ENCODE results near the gene C1orf198. TPM values are rescaled to one million over a fixed set of nuclear protein-coding genes. Genes with fewer than 3 reads are reported as not detected.

C1orf198 gene
- total RNA-seq, 1 experiment from 2014 or later: 22.9 TPM

DNA sequence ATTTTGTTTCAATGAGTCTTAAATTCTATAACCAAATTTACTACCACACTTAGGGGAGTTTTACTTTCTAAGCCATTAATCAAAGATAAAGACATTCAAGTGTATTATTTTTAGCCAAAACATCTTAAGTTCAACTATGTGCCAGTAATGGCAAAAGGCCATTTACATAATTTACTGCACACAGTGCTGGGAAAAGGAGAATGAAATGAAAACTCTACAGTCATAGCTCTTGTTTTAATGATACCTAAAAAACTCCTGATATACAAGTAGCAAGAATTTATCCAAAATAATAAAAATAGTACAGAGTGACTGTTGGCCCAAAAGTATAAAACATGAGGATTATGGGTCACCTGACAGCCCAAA lies 42.4 kb upstream of the C1orf198 start:
- no peaks in the 10 kb centered on the region for H3K9me3 ChIP-seq (ENCODE audit: control insufficient read depth in 1 of 2, insufficient read depth in 1 of 2, low read depth in 1 of 2, low read length in 2 of 2)
- H4K20me1 ChIP-seq (ENCODE audit: insufficient read depth): no peaks in the 10 kb centered on the region
- H3K9ac ChIP-seq (ENCODE audit: low read length): no peak overlapping the region
- ChIA-PET POLR2A (no interaction called here), CTCF (no interaction called here), RAD21 (ENCODE audit: low non-redundant PET in 1 of 2, low total read pairs in 2 of 2, uncharacterized antibody in 2 of 2, unreplicated experiment in 2 of 2) (no interaction called here)
- no peaks in the 10 kb centered on the region for H3K9me2 ChIP-seq (ENCODE audit: insufficient read depth)
- H3K4me3 ChIP-seq (replicated peaks in 1 of 2; ENCODE audit: low read depth in 1 of 2, low read length in 2 of 2): no peak overlapping the region
- TF ChIP-seq EZH2phosphoT487 (IDR thresholded peaks at IDR 0.05; ENCODE audit: borderline replicate concordance) (no peak), EZH2 (IDR thresholded peaks at IDR 0.05) (no peak), ZFX (IDR thresholded peaks at IDR 0.05) (no peak), FOSL1 (IDR thresholded peaks at IDR 0.05; ENCODE audit: low read depth) (no peak), ZNF274 (IDR thresholded peaks at IDR 0.05; ENCODE audit: low read depth, low read length) (no peak), YY1 (IDR thresholded peaks at IDR 0.05; ENCODE audit: extremely low read depth, insufficient replicate concordance, low read depth, low read length) (no peak), SRF (IDR thresholded peaks at IDR 0.05; ENCODE audit: low read depth) (no peak), POLR2A (IDR thresholded peaks at IDR 0.05; ENCODE audit: borderline replicate concordance, extremely low read depth, insufficient read depth, insufficient read length) (no peak), EGR1 (IDR thresholded peaks at IDR 0.05; ENCODE audit: low read depth) (no peak), CEBPB (IDR thresholded peaks at IDR 0.05; ENCODE audit: low read depth) (no peak), RAD21 (IDR thresholded peaks at IDR 0.05; ENCODE audit: low read depth) (no peak), CBX3 (IDR thresholded peaks at IDR 0.05; ENCODE audit: low read depth) (no peak), ELF1 (IDR thresholded peaks at IDR 0.05; ENCODE audit: borderline replicate concordance, low read depth) (no peak), SP1 (IDR thresholded peaks at IDR 0.05; ENCODE audit: low read depth) (no peak), POLR2AphosphoS5 (IDR thresholded peaks at IDR 0.05; ENCODE audit: low read depth, low read length) (no peak), TCF7L2 (IDR thresholded peaks at IDR 0.05; ENCODE audit: borderline replicate concordance, extremely low read depth, insufficient read depth, insufficient read length) (no peak)
- TF ChIP-seq, protein P1, sequence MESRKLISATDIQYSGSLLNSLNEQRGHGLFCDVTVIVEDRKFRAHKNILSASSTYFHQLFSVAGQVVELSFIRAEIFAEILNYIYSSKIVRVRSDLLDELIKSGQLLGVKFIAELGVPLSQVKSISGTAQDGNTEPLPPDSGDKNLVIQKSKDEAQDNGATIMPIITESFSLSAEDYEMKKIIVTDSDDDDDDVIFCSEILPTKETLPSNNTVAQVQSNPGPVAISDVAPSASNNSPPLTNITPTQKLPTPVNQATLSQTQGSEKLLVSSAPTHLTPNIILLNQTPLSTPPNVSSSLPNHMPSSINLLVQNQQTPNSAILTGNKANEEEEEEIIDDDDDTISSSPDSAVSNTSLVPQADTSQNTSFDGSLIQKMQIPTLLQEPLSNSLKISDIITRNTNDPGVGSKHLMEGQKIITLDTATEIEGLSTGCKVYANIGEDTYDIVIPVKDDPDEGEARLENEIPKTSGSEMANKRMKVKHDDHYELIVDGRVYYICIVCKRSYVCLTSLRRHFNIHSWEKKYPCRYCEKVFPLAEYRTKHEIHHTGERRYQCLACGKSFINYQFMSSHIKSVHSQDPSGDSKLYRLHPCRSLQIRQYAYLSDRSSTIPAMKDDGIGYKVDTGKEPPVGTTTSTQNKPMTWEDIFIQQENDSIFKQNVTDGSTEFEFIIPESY (IDR thresholded peaks at IDR 0.05; ENCODE audit: extremely low read depth, insufficient replicate concordance, low read length): no peak
- TF ChIP-seq, protein P2, sequence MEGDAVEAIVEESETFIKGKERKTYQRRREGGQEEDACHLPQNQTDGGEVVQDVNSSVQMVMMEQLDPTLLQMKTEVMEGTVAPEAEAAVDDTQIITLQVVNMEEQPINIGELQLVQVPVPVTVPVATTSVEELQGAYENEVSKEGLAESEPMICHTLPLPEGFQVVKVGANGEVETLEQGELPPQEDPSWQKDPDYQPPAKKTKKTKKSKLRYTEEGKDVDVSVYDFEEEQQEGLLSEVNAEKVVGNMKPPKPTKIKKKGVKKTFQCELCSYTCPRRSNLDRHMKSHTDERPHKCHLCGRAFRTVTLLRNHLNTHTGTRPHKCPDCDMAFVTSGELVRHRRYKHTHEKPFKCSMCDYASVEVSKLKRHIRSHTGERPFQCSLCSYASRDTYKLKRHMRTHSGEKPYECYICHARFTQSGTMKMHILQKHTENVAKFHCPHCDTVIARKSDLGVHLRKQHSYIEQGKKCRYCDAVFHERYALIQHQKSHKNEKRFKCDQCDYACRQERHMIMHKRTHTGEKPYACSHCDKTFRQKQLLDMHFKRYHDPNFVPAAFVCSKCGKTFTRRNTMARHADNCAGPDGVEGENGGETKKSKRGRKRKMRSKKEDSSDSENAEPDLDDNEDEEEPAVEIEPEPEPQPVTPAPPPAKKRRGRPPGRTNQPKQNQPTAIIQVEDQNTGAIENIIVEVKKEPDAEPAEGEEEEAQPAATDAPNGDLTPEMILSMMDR (IDR thresholded peaks at IDR 0.05 in 2 of 3, conservative IDR thresholded peaks at IDR 0.05 in 1 of 3; ENCODE audit: borderline replicate concordance in 1 of 3, insufficient read depth in 1 of 3, low read depth in 2 of 3, low read length in 2 of 3): no peak
- TF ChIP-seq, protein P3, sequence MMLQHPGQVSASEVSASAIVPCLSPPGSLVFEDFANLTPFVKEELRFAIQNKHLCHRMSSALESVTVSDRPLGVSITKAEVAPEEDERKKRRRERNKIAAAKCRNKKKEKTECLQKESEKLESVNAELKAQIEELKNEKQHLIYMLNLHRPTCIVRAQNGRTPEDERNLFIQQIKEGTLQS (IDR thresholded peaks at IDR 0.05): no peak
- TF ChIP-seq, protein P4, sequence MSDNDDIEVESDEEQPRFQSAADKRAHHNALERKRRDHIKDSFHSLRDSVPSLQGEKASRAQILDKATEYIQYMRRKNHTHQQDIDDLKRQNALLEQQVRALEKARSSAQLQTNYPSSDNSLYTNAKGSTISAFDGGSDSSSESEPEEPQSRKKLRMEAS (IDR thresholded peaks at IDR 0.05): no peak
- no peaks in the 10 kb centered on the region for H3K27me3 ChIP-seq (ENCODE audit: insufficient read depth, low read length)
- no peak overlapping the region for H2AFZ ChIP-seq (ENCODE audit: low read depth, low read length, poor library complexity, severe bottlenecking)
- intact Hi-C loops (cut with micrococcal nuclease): no loop called here
- DNase-seq (ENCODE audit: low read depth, low spot score) (no peak), ATAC-seq (no peak)
- H3K36me3 ChIP-seq (ENCODE audit: control insufficient read depth in 1 of 2, insufficient read depth in 2 of 2, low read length in 2 of 2): no peaks in the 10 kb centered on the region; a peak in 1 of 4 replicates
- peaks cover 0 to 6% of the 10 kb centered on the region in 2 experiments; a peak in 1 of 4 replicates for H3K4me1 ChIP-seq (ENCODE audit: control insufficient read depth in 1 of 2, insufficient read depth in 2 of 2, low read length in 2 of 2)
- H3K79me2 ChIP-seq (ENCODE audit: insufficient read depth, low read length): no peaks in the 10 kb centered on the region
- H3K4me2 ChIP-seq (ENCODE audit: low read length): no peak overlapping the region
- no TSS peak for BruUV-seq (replicated peaks)
- no peak overlapping the region for H3K27ac ChIP-seq (ENCODE audit: low read depth, low read length)

Data from HCT116 (cell line).